H4 (cell line): Measurements from ENCODE around the gene ULK1. TPM values are rescaled to one million over a fixed set of nuclear protein-coding genes. Genes with fewer than 3 reads are reported as not detected.

Source experiments
- DNase-seq: peaks from one replicate; pipeline ENCODE4 v3.0.0-alpha.2; 2015; ENCODE audit warnings: low spot score
- total RNA-seq: library from RNA; depleted of rRNA; stranded (reverse); fragments of >200 nt; shearing (Covaris generic); gene quantifications from 2 replicates; pipeline ENCODE4 v1.2.3, GENCODE V29; 2014

Gene ULK1
- total RNA-seq, 1 experiment from 2014 or later, result 1.9 TPM

DNA sequence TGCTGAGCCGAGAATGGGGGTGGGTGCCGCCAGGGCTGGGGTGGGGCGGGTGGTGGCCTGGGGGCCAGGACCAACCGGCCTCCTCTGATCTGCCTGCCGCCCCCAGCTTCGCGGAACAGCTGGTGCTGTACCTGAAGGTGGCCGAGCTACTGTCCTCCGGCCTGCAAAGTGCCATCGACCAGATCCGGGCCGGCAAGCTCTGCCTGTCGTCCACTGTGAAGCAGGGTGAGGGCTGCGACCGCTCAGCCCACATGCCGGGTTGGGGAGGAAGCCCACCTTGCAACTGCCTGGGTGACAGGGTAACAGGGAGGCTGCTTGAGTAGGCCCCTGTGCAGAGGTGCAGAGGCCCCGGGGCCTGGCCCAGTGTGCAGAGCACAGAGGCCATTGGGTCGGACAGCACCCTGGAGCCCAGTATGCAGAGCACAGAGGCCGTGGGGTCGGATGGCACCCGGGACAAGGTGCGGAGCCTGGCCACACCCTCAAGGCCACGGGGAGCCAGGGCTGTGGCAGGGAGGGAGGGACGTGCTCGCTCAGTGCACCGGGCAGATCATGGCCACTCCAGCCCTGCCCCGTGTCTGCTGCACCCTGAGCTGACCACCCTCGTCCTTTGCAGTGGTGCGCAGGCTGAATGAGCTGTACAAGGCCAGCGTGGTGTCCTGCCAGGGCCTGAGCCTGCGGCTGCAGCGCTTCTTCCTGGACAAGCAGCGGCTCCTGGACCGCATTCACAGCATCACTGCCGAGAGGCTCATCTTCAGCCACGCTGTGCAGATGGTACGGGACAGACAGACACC lies 25.1 kb downstream of the ULK1 start:
- no peak for DNase-seq

- no peak for DNase-seq
Measured at GRCh38 chr12:131920157-131920508, 25.7 kb downstream of the ULK1 start.

- DNase-seq, result no peak
Measured at GRCh38 chr12:131920902-131921840, 26.7 kb downstream of the ULK1 start.

GRCh38 chr12:131921866-131922769 lies 27.7 kb downstream of the ULK1 start:
- no peak for DNase-seq

- DNase-seq, result no peak
Measured at GRCh38 chr12:131922772-131923171, 28.4 kb downstream of the ULK1 start.

GRCh38 chr12:131923260-131923659 lies 28.8 kb downstream of the ULK1 start:
- no peak for DNase-seq

GRCh38 chr12:131927110-131928079 lies 33.0 kb downstream of the ULK1 start:
- DNase-seq, result no peak

- DNase-seq, result no peak
Measured at GRCh38 chr12:131928080-131928710, 33.8 kb downstream of the ULK1 start.

GRCh38 chr12:131928711-131929580 lies 34.5 kb downstream of the ULK1 start, which contains the start of gene PUS1:
Gene PUS1, plus strand, starts transcription at chr12:131929276. Its CDS starts 447 bp downstream, at chr12:131929723.
- DNase-seq, result peak; percentile 93

DNA sequence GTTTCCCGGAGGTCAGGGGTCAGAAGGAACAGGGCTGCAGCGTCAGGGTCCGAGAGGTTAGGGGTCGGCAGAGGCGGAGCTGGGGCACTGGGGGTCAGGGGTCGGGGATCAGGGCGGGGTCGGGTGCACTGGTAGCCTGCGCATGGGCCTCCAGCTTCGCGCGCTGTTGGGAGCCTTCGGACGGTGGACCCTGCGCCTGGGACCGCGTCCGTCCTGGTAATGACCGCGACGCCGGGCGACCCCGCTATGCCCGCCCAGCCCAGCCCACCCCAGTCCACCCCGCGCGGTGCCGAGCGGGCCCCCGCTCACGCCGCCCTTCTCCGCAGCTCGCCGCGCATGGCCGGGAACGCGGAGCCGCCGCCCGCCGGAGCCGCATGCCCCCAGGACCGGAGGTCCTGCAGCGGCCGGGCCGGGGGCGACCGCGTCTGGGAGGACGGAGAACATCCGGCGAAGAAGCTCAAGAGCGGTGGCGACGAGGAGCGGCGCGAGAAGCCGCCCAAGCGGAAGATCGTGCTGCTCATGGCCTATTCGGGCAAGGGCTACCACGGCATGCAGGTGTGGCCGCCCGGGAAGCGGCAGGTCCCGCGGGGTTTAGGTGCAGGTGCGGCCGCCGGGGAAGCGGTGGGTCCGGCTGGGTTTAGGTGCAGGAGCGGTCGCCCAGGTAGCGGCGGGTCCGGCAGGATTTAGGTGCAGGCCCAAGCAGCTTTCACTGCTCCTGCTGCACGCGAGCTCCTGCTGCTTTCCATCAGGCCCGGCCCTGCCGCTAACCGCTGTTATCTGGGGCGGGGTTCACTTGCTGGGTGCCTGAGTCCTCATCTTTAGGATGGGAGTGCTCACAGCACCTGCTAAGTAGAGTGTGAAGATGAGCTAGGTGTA lies 35.4 kb downstream of the ULK1 start:
- DNase-seq, result no peak

DNA sequence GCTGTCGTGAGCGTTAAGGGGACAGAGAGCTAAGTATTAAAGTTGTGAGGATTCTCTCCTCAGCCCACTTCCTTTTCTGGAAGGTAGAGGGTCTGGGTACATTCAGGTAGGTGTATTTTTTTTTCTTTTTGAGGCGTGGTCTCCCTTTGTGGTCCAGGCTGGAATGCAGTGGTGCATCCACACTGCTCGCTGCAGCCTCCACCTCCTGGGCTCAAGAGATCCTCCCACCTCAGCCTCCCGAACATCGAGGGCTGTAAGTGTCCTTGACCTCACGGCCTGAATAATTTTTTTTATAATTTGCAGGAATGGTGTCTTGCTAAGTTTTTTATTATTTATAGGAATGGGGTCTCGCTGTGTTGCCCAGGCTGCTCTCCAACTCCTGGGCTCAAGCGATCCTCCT lies 36.1 kb downstream of the ULK1 start:
- DNase-seq, result no peak

DNA sequence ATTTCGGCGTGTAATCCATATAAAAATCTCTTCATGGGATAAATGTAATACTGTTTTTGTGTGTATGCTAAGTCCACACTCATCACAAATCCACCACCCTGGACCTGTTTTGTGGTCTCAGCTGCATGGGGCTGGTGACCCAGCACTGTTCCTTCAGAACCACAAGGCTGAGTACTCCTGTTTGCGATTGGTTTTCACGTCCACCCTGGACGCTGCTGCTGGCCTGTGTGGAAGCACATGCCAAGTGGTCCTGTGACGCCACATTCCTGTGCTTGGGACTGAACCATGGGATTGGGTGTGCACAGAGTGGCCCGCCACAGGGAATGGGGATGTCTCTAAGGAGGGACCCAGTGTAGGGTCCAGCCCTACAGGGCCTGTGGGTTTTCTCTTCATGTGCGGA lies 39.0 kb downstream of the ULK1 start:
- no peak for DNase-seq

- DNase-seq, result no peak
Measured at GRCh38 chr12:131934535-131934934, 40.1 kb downstream of the ULK1 start.

DNA sequence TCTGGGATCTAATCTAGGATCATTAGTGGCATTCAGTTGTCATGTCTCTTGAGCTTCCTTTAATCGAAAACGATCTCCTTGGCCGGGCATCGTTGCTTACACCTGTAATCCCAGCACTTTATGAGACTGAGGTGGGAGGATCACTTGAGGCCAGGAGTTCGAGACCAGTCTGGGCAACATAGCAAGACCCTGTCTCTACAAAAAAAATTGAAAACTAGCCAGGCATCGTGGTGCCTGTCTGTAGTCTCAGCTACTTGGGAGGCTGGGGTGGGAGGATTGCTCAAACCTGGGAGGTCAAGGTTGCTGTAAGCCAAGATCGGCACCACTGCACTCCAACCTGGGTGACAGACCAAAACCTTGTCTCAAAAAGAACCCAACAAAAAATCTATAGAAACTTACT lies 43.7 kb downstream of the ULK1 start:
- DNase-seq, result no peak

DNA sequence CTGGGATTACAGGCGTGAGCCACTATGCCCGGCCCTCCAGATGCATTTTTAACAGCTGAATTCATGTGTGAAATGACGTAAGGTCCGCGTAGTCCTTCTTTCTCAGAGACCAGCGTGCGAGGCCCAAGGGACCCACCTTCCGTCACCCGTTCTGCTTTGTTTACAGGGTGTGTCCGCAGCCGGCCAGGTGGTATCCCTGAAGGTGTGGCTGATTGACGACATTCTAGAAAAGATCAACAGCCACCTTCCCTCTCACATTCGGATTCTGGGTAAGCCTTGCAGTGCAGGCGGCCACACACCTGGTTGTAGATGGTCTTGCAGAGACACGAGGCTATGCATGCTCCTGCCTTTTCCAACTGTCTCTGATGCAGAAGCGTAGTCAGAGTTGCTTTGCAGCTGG lies 44.6 kb downstream of the ULK1 start:
- DNase-seq, result no peak

DNA sequence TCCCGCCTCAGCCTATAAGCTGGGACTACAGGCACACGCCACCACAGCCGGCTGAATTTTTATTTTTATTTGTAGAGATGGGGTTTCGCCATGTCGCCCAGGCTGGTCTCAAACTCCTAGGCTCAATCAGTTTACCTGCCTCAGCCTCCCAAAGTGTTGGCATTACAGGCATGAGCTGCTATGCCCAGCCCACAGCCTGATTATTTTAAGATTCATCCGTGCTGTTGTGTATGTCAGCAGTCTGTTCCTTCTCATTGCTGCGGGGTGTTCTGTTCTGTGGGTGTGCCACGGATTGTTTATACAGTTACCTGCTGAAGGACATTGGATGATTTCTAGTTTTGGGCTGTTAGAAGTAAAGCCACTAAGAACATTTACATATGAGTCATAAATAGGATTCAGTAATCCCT lies 45.7 kb downstream of the ULK1 start:
- DNase-seq, result no peak

DNA sequence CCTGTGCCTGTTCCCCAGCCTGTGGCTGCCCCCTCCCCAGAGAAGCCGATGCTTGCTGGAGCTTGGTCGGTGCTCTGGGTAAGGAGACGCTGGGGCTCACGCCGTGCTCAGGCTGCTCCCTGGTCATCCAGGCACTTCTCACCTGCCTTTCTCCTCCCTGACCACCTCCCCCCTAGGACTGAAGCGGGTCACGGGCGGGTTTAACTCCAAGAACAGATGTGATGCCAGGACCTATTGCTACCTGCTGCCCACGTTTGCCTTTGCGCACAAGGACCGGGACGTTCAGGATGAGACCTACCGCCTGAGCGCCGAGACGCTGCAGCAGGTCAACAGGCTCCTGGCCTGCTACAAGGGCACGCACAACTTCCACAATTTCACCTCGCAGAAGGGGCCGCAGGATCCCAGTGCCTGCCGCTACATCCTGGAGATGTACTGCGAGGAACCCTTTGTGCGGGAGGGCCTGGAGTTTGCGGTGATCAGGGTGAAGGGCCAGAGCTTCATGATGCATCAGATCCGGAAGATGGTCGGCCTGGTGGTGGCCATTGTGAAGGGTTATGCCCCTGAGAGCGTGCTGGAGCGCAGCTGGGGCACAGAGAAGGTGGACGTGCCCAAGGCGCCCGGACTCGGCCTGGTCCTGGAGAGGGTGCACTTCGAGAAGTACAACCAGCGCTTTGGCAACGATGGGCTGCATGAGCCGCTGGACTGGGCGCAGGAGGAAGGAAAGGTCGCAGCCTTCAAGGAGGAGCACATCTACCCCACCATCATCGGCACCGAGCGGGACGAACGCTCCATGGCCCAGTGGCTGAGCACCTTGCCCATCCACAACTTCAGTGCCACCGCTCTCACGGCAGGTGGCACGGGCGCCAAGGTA lies 46.9 kb downstream of the ULK1 start:
- DNase-seq, result no peak
